ENCODE measurements around the gene ALB. TPM values are rescaled to one million over a fixed set of nuclear protein-coding genes. Genes with fewer than 3 reads are reported as not detected.

ALB gene
- total RNA-seq, 1 experiment from 2014 or later: 0.22 TPM

DNA sequence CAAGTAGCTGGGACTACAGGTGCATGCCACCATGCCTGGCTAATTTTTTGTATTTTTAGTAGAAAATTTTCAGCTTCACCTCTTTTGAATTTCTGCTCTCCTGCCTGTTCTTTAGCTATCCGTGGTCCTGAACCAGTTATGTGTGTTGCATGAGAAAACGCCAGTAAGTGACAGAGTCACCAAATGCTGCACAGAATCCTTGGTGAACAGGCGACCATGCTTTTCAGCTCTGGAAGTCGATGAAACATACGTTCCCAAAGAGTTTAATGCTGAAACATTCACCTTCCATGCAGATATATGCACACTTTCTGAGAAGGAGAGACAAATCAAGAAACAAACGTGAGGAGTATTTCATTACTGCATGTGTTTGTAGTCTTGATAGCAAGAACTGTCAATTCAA is 13.9 kb downstream of the ALB start:
- Histone ChIP-seq H3K4me1 (ENCODE audit: insufficient read depth, low read length) (no peaks in the 10 kb centered on the region), H3K27me3 (ENCODE audit: low read length) (peaks cover 72% of the 10 kb centered on the region), H3K4me2 (ENCODE audit: low read length) (no peak overlapping the region), H3K9ac (ENCODE audit: low read length) (no peak overlapping the region), H3K27ac (ENCODE audit: low read length) (no peak overlapping the region), H3K9me2 (replicated peaks; ENCODE audit: low read length) (no peaks in the 10 kb centered on the region), H4K20me1 (ENCODE audit: low read length) (no peaks in the 10 kb centered on the region), H3K79me2 (ENCODE audit: low read length) (no peaks in the 10 kb centered on the region), H3K4me3 (ENCODE audit: low read length) (no peak overlapping the region), H3K9me3 (ENCODE audit: low read length) (no peaks in the 10 kb centered on the region), H2AFZ (ENCODE audit: low read length) (no peak overlapping the region), H3F3A (ENCODE audit: low read length, unreplicated experiment) (no peaks in the 10 kb centered on the region), H3K36me3 (ENCODE audit: low read depth, low read length) (no peaks in the 10 kb centered on the region)
- no TSS peak for BruUV-seq (replicated peaks)
- no peak for ATAC-seq
- POLR2A ChIA-PET (ENCODE audit: unreplicated experiment): no interaction called here
- CTCF ChIA-PET: no interaction called here
- DNase-seq: peak; percentile 15
- TF ChIP-seq CTCF (conservative IDR thresholded peaks at IDR 0.05; ENCODE audit: low read depth, low read length) (no peak), EZH2phosphoT487 (IDR thresholded peaks at IDR 0.05; ENCODE audit: borderline replicate concordance, low read length) (no peak), EZH2 (IDR thresholded peaks at IDR 0.05; ENCODE audit: low read length, unreplicated experiment) (no peak)
- intact Hi-C loops (cut with micrococcal nuclease): no loop called here

GRCh38 chr4:73418677-73419076 is 14.6 kb downstream of the ALB start:
- Histone ChIP-seq H3K4me2 (ENCODE audit: low read length) (no peak overlapping the region), H3K79me2 (ENCODE audit: low read length) (no peaks in the 10 kb centered on the region), H3K4me1 (ENCODE audit: insufficient read depth, low read length) (no peaks in the 10 kb centered on the region), H2AFZ (ENCODE audit: low read length) (no peak overlapping the region), H3F3A (ENCODE audit: low read length, unreplicated experiment) (no peaks in the 10 kb centered on the region), H3K9me3 (ENCODE audit: low read length) (no peaks in the 10 kb centered on the region), H3K9ac (ENCODE audit: low read length) (no peak overlapping the region), H4K20me1 (ENCODE audit: low read length) (no peaks in the 10 kb centered on the region), H3K36me3 (ENCODE audit: low read depth, low read length) (no peaks in the 10 kb centered on the region), H3K27ac (ENCODE audit: low read length) (no peak overlapping the region), H3K27me3 (ENCODE audit: low read length) (peaks cover 65% of the 10 kb centered on the region), H3K9me2 (replicated peaks; ENCODE audit: low read length) (no peaks in the 10 kb centered on the region), H3K4me3 (ENCODE audit: low read length) (no peak overlapping the region)
- DNase-seq (no peak), ATAC-seq (no peak)
- no TSS peak for BruUV-seq (replicated peaks)
- intact Hi-C loops (cut with micrococcal nuclease): no loop called here
- TF ChIP-seq EZH2 (IDR thresholded peaks at IDR 0.05; ENCODE audit: low read length, unreplicated experiment): no peak
- no peak for TF ChIP-seq EZH2phosphoT487 (IDR thresholded peaks at IDR 0.05; ENCODE audit: borderline replicate concordance, low read length)
- TF ChIP-seq CTCF (conservative IDR thresholded peaks at IDR 0.05; ENCODE audit: low read depth, low read length): no peak
- POLR2A ChIA-PET (ENCODE audit: unreplicated experiment): no interaction called here
- CTCF ChIA-PET: interaction anchor here (0.6 kb wide), 1 partner anchor 698 kb away, joined by 3 read pairs; no protein-coding TSS in a partner anchor

GRCh38 chr4:73419106-73420038 is 15.3 kb downstream of the ALB start:
- CTCF ChIA-PET: interaction anchor here (0.6 kb wide), 1 partner anchor 698 kb away, joined by 3 read pairs; no protein-coding TSS in a partner anchor

More at GRCh38 chr4:73419106-73420038, 15.3 kb downstream of the ALB start:
- no TSS peak for BruUV-seq (replicated peaks)
- Histone ChIP-seq H3K9me3 (ENCODE audit: low read length) (no peaks in the 10 kb centered on the region), H3K27me3 (ENCODE audit: low read length) (peaks cover 58% of the 10 kb centered on the region), H3K9ac (ENCODE audit: low read length) (no peak overlapping the region), H2AFZ (ENCODE audit: low read length) (no peak overlapping the region), H3K9me2 (replicated peaks; ENCODE audit: low read length) (no peaks in the 10 kb centered on the region), H3K4me2 (ENCODE audit: low read length) (no peak overlapping the region), H3K4me3 (ENCODE audit: low read length) (no peak overlapping the region), H4K20me1 (ENCODE audit: low read length) (no peaks in the 10 kb centered on the region), H3K79me2 (ENCODE audit: low read length) (no peaks in the 10 kb centered on the region), H3F3A (ENCODE audit: low read length, unreplicated experiment) (no peaks in the 10 kb centered on the region), H3K27ac (ENCODE audit: low read length) (no peak overlapping the region), H3K36me3 (ENCODE audit: low read depth, low read length) (no peaks in the 10 kb centered on the region), H3K4me1 (ENCODE audit: insufficient read depth, low read length) (no peaks in the 10 kb centered on the region)
- no peak for ATAC-seq
- DNase-seq: no peak
- intact Hi-C loops (cut with micrococcal nuclease): no loop called here
- POLR2A ChIA-PET (ENCODE audit: unreplicated experiment): interaction anchor here (0.6 kb wide), 1 partner anchor 17 kb away, joined by 3 read pairs; no protein-coding TSS in a partner anchor
- TF ChIP-seq EZH2phosphoT487 (IDR thresholded peaks at IDR 0.05; ENCODE audit: borderline replicate concordance, low read length): no peak
- no peak for TF ChIP-seq EZH2 (IDR thresholded peaks at IDR 0.05; ENCODE audit: low read length, unreplicated experiment)
- TF ChIP-seq CTCF (conservative IDR thresholded peaks at IDR 0.05; ENCODE audit: low read depth, low read length): no peak

All from PC-3 (cell line).